ENCODE data around the gene DPM2. TPM values are rescaled to one million over a fixed set of nuclear protein-coding genes. Genes with fewer than 3 reads are reported as not detected.

DPM2 gene
- total RNA-seq, 1 experiment from 2014 or later, result 41.5 TPM

- TF ChIP-seq, protein P1, sequence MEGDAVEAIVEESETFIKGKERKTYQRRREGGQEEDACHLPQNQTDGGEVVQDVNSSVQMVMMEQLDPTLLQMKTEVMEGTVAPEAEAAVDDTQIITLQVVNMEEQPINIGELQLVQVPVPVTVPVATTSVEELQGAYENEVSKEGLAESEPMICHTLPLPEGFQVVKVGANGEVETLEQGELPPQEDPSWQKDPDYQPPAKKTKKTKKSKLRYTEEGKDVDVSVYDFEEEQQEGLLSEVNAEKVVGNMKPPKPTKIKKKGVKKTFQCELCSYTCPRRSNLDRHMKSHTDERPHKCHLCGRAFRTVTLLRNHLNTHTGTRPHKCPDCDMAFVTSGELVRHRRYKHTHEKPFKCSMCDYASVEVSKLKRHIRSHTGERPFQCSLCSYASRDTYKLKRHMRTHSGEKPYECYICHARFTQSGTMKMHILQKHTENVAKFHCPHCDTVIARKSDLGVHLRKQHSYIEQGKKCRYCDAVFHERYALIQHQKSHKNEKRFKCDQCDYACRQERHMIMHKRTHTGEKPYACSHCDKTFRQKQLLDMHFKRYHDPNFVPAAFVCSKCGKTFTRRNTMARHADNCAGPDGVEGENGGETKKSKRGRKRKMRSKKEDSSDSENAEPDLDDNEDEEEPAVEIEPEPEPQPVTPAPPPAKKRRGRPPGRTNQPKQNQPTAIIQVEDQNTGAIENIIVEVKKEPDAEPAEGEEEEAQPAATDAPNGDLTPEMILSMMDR (IDR thresholded peaks at IDR 0.05; ENCODE audit: unreplicated experiment), result no peak
- Mint-ChIP-seq H3K4me3 (ENCODE audit: unreplicated experiment) (no peak overlapping the region), H3K27me3 (ENCODE audit: insufficient read depth, unreplicated experiment) (no peaks in the 10 kb centered on the region), H3K4me1 (ENCODE audit: insufficient read depth, unreplicated experiment) (peaks cover 35% of the 10 kb centered on the region), H3K36me3 (ENCODE audit: insufficient read depth, unreplicated experiment) (peaks cover 12% of the 10 kb centered on the region), H3K27ac (ENCODE audit: low read depth, unreplicated experiment) (peak overlapping the region; percentile 83), H3K9me3 (ENCODE audit: unreplicated experiment) (no peaks in the 10 kb centered on the region)
- ChIA-PET CTCF (interaction anchor here (0.7 to 2.4 kb wide), 7 partner anchors 10 to 74 kb away, joined by 3 to 7 read pairs (median 5); no protein-coding TSS in a partner anchor), POLR2A (interaction anchor here (0.7 to 11.1 kb wide), 2 partner anchors 8 to 18 kb away, joined by 3 to 86 read pairs; partner anchors contain the start of gene EEIG1)
- intact Hi-C loops (cut with micrococcal nuclease), result no loop called here
- no TSS peak for BruUV-seq (replicated peaks)
- no peak for DNase-seq (ENCODE audit: unreplicated experiment)
These were observed 23.5 kb upstream of the DPM2 start for GRCh38 chr9:127961155-127961490.

- Mint-ChIP-seq H3K36me3 (ENCODE audit: insufficient read depth, unreplicated experiment) (peaks cover 12% of the 10 kb centered on the region), H3K27ac (ENCODE audit: low read depth, unreplicated experiment) (peak overlapping the region; percentile 83), H3K4me1 (ENCODE audit: insufficient read depth, unreplicated experiment) (peaks cover 35% of the 10 kb centered on the region), H3K9me3 (ENCODE audit: unreplicated experiment) (no peaks in the 10 kb centered on the region), H3K27me3 (ENCODE audit: insufficient read depth, unreplicated experiment) (no peaks in the 10 kb centered on the region), H3K4me3 (ENCODE audit: unreplicated experiment) (no peak overlapping the region)
- CTCF ChIA-PET, result interaction anchor here (0.5 to 2.4 kb wide), 10 partner anchors 9 to 105 kb away, joined by 3 to 7 read pairs (median 4); no protein-coding TSS in a partner anchor
- TF ChIP-seq, protein P1 (IDR thresholded peaks at IDR 0.05; ENCODE audit: unreplicated experiment), result no peak
- DNase-seq (ENCODE audit: unreplicated experiment), result no peak
- BruUV-seq (replicated peaks), result no TSS peak
- intact Hi-C loops (cut with micrococcal nuclease), result no loop called here
- POLR2A ChIA-PET, result interaction anchor here (0.7 to 11.1 kb wide), 2 partner anchors 8 to 18 kb away, joined by 3 to 86 read pairs; partner anchors contain the start of gene EEIG1
These were observed 22.9 kb upstream of the DPM2 start for GRCh38 chr9:127960410-127961154.

DNA sequence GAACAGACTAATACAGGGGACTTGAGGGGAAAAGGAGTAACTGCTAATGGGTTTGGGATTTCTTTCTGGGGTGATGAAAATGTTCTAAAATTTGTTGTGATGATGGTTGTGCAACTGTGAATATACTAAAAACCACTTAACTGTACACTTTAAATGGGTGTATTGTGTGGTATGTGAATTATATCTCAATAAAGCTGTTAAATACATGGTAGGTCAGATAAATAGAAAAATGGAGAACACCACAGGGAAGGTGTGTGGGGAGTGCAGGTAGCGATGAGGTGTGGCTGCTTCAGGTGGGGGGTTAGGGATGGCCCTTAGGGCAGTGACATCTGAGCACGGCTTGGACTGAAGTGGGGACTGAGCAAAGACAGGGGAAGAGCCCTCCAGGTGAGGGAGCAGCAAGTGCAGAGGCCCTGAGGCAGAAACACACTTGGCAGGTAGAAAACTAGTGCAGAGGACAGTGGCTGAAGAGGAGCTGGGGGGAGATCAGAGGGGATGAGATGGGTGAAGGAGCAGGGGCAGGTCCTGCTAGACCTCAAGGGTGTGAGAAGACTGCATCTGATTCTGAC, 22.3 kb upstream of the DPM2 start:
- ChIA-PET POLR2A (interaction anchor here (11.1 kb wide), 1 partner anchor 19 kb away, joined by 86 read pairs; the partner anchor contains the start of gene EEIG1), CTCF (interaction anchor here (0.5 to 1.1 kb wide), 4 partner anchors 9 to 150 kb away, joined by 3 to 6 read pairs (median 4); no protein-coding TSS in a partner anchor)
- H3K9me3 Mint-ChIP-seq (ENCODE audit: unreplicated experiment), result no peaks in the 10 kb centered on the region
- no peak overlapping the region for H3K4me3 Mint-ChIP-seq (ENCODE audit: unreplicated experiment)
- H3K4me1 Mint-ChIP-seq (ENCODE audit: insufficient read depth, unreplicated experiment), result peaks cover 35% of the 10 kb centered on the region
- peaks cover 12% of the 10 kb centered on the region for H3K36me3 Mint-ChIP-seq (ENCODE audit: insufficient read depth, unreplicated experiment)
- intact Hi-C loops (cut with micrococcal nuclease), result no loop called here
- no TSS peak for BruUV-seq (replicated peaks)
- peak overlapping the region; percentile 83 for H3K27ac Mint-ChIP-seq (ENCODE audit: low read depth, unreplicated experiment)
- DNase-seq (ENCODE audit: unreplicated experiment), result no peak
- H3K27me3 Mint-ChIP-seq (ENCODE audit: insufficient read depth, unreplicated experiment), result no peaks in the 10 kb centered on the region
- TF ChIP-seq, protein P1 (IDR thresholded peaks at IDR 0.05; ENCODE audit: unreplicated experiment), result no peak

DNA sequence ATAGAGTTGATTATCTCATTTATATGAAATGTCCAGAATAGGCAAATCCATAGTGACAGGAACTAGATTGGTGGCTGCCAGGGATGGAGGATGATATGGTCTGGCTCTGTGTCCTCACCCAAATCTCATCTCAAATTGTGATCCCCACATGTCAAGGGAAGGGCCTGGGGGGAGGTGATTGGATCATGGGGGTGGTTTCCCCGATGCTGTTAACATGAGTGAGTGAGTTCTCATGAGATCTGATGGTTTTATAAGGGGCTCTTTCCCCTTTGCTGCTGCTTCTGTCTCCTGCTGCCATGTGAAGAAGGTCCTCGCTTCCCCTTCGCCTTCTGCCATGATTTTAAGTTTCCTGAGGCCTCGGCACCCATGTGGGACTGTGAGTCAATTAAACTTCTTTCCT, 21.7 kb upstream of the DPM2 start:
- intact Hi-C loops (cut with micrococcal nuclease), result no loop called here
- Mint-ChIP-seq H3K4me1 (ENCODE audit: insufficient read depth, unreplicated experiment) (peaks cover 37% of the 10 kb centered on the region), H3K9me3 (ENCODE audit: unreplicated experiment) (no peaks in the 10 kb centered on the region), H3K27me3 (ENCODE audit: insufficient read depth, unreplicated experiment) (no peaks in the 10 kb centered on the region), H3K27ac (ENCODE audit: low read depth, unreplicated experiment) (peak overlapping the region; percentile 83), H3K4me3 (ENCODE audit: unreplicated experiment) (no peak overlapping the region), H3K36me3 (ENCODE audit: insufficient read depth, unreplicated experiment) (peaks cover 12% of the 10 kb centered on the region)
- ChIA-PET POLR2A (interaction anchor here (0.6 to 6.0 kb wide), 2 partner anchors 20 to 251 kb away, joined by 3 to 43 read pairs; partner anchors contain the start of gene EEIG1), CTCF (interaction anchor here (0.7 to 1.0 kb wide), 2 partner anchors 76 to 150 kb away, joined by 4 to 7 read pairs; no protein-coding TSS in a partner anchor)
- DNase-seq (ENCODE audit: unreplicated experiment), result no peak
- BruUV-seq (replicated peaks), result no TSS peak
- TF ChIP-seq, protein P1 (IDR thresholded peaks at IDR 0.05; ENCODE audit: unreplicated experiment), result no peak

All from MCF 10A (cell line).